Lower leg skin (tissue), 4 donors: Measurements from ENCODE around the gene ITGAD. TPM values are rescaled to one million over a fixed set of nuclear protein-coding genes. Genes with fewer than 3 reads are reported as not detected.

Source experiments
- DNase-seq, 2 donors: peaks; one replicate each; pipeline ENCODE4 v3.0.0-alpha.2; 2019; ENCODE audit warnings: low spot score in 2 of 2
- H3K4me3 ChIP-seq: fragments of 200-600 bp; sonication (generic); 2 replicates; pipeline ENCODE4 v1.5.1; 2017; ENCODE audit warnings: mild to moderate bottlenecking, low read depth; ENCODE audit not compliant: poor library complexity, severe bottlenecking
- POLR2A ChIP-seq, 2 donors: fragments of 450-650 bp; IDR thresholded peaks; one replicate each; pipeline ENCODE4 v1.6.1; 2016 to 2017; ENCODE audit warnings: antibody characterized with exemption in 2 of 2, mild to moderate bottlenecking in 1 of 2, moderate library complexity in 1 of 2
- WGBS, 2 donors: methylation state at CpG; one replicate each; pipeline ENCODE4 v1.1.5; 2018; 5-methylcytosine and 5-hydroxymethylcytosine counted together
- intact Hi-C: fragments of 100-400 bp; cut with DNase I; formaldehyde crosslinking; loops from one replicate; pipeline ENCODE4 v1.15.0; 2023; ENCODE audit warnings: low total_unique reads
- total RNA-seq, 4 donors: library from RNA; depleted of rRNA; stranded (reverse); fragments of >200 nt; gene quantifications; one replicate each; pipeline ENCODE4 v1.1.0, GENCODE V29; 2016
- TF ChIP-seq, protein P1 (sequence below), 3 donors: fragments of 450-650 bp; IDR thresholded peaks; one replicate each; pipeline ENCODE4 v1.5.1; 2016; ENCODE audit warnings: antibody characterized with exemption in 3 of 3, mild to moderate bottlenecking in 3 of 3, moderate library complexity in 2 of 3

Gene ITGAD
- total RNA-seq, 4 donors from 2014 or later: not detected

DNA sequence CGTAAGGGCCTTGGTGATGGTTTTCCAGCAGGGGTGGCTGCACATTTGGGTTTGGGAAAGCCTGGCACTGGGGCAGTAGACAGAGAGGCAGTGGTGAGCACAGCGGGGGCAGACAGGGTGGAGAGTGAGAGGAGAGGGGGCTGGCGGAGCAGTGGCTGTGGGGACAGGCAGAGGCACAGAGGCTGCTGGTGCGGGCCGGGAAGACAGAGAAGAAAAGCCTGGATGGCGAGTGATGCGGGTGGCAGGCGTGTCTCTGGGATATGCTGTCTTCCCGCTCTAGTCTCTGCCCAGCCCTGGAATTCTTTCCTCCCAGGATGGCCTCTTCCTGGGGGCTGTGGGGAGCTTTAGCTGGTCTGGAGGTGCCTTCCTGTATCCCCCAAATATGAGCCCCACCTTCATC, 16.9 kb downstream of the ITGAD start:
- DNase-seq: no peak
- intact Hi-C loops: no loop called here

DNA sequence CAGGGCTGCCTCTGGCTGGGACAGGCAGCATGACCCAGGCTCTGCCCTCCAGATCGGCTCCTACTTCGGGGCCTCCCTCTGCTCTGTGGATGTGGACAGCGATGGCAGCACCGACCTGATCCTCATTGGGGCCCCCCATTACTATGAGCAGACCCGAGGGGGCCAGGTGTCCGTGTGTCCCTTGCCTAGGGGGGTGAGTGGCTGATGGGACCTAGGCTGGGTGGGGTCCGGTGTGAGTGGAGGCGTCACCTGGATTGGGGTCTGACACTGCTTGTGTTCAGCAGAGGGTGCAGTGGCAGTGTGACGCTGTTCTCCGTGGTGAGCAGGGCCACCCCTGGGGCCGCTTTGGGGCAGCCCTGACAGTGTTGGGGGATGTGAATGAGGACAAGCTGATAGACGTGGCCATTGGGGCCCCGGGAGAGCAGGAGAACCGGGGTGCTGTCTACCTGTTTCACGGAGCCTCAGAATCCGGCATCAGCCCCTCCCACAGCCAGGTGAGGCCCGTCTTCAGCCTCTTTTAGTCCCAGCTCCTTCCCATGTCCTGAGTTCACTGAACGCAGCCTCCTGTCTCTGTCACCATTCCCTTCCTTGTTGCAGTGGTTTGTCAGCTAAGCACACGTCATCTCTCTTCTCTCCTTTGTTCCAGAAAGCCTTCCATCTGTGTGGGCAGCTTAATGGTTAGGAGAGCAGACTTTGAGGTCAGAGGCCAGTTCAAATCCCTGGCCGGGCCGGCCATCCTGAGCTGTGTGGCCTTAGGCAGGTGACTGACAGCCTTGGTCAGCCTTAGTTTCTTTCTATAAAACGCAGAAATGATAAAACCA, 18.1 kb downstream of the ITGAD start:
- intact Hi-C loops: no loop called here
- no peak overlapping the region for H3K4me3 ChIP-seq
- 77 to 81% methylated on average over 22 of the region's 22 CpGs for WGBS, 2 donors
- DNase-seq: no peak
- TF ChIP-seq, protein P1, sequence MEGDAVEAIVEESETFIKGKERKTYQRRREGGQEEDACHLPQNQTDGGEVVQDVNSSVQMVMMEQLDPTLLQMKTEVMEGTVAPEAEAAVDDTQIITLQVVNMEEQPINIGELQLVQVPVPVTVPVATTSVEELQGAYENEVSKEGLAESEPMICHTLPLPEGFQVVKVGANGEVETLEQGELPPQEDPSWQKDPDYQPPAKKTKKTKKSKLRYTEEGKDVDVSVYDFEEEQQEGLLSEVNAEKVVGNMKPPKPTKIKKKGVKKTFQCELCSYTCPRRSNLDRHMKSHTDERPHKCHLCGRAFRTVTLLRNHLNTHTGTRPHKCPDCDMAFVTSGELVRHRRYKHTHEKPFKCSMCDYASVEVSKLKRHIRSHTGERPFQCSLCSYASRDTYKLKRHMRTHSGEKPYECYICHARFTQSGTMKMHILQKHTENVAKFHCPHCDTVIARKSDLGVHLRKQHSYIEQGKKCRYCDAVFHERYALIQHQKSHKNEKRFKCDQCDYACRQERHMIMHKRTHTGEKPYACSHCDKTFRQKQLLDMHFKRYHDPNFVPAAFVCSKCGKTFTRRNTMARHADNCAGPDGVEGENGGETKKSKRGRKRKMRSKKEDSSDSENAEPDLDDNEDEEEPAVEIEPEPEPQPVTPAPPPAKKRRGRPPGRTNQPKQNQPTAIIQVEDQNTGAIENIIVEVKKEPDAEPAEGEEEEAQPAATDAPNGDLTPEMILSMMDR (IDR thresholded peaks at IDR 0.05): no peak
- TF ChIP-seq POLR2A (IDR thresholded peaks at IDR 0.05): no peak

More for the DNA sequence above, 16.9 kb downstream of the ITGAD start:
- TF ChIP-seq, protein P1 (IDR thresholded peaks at IDR 0.05): no peak
- TF ChIP-seq POLR2A (IDR thresholded peaks at IDR 0.05): no peak
- no peak overlapping the region for H3K4me3 ChIP-seq
- 70 to 71% methylated on average over 8 to 9 of the region's 9 CpGs for WGBS, 2 donors

DNA sequence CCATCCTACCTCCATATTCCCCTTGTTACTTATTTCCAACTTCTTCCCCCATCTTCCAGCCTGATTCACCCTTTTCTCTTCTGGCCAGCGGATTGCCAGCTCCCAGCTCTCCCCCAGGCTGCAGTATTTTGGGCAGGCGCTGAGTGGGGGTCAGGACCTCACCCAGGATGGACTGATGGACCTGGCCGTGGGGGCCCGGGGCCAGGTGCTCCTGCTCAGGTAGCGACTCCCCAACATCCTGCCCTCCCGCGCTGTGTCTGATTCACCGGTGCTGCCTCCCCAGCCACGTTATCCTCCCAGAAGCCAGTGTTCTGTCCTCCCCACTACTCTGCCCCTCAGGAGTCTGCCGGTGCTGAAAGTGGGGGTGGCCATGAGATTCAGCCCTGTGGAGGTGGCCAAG, 19.6 kb downstream of the ITGAD start:
- no peak overlapping the region for H3K4me3 ChIP-seq
- no peak for DNase-seq
- TF ChIP-seq, protein P1 (IDR thresholded peaks at IDR 0.05): no peak
- no peak for TF ChIP-seq POLR2A (IDR thresholded peaks at IDR 0.05)
- intact Hi-C loops: no loop called here
- WGBS, 2 donors: 84% methylated on average over 9 to 10 of the region's 10 CpGs

DNA sequence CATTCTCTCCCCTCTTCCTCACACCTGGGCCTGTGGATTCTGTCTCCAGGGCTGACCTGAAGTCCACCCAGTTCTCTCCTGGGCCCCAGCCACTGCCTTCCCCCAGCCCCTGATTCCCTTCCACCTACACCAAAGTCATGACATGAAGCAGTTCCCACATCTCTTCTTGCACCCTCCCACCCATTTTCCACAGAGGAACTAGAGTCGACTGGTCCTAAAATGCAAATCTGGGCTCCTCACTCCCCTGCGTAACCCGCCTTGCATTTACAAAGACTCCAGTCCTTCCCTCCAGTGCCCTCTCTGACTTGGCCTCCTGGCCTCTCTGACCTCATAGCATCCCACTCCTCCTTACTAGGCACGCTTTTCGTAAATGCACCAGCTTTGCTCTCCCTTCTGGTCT, 20.2 kb downstream of the ITGAD start:
- WGBS, 2 donors: 86 to 91% methylated on average over 5 of the region's 5 CpGs
- no peak overlapping the region for H3K4me3 ChIP-seq
- no peak for DNase-seq
- intact Hi-C loops: no loop called here
- TF ChIP-seq, protein P1 (IDR thresholded peaks at IDR 0.05): no peak
- no peak for TF ChIP-seq POLR2A (IDR thresholded peaks at IDR 0.05)

DNA sequence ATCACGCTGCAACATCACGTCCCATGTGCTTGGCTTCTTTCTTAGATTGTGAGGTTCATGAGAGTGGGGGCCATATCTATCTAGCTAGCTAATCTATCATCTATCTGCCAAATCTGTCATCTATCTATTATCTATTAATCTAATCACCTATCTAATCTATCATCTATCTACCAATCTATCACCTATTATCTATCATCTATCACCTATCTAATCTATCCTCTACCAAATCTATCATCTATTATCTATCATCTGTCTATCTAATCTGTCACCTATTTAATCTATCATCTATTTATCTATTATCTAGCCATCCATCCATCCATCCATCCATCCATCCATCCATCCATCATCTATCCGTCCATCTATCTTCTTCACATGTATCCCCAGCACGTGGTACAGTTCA, 20.8 kb downstream of the ITGAD start:
- intact Hi-C loops: no loop called here
- DNase-seq: no peak
- no peak overlapping the region for H3K4me3 ChIP-seq
- TF ChIP-seq, protein P1 (IDR thresholded peaks at IDR 0.05): no peak
- TF ChIP-seq POLR2A (IDR thresholded peaks at IDR 0.05): no peak
- WGBS, 2 donors: 82 to 87% methylated on average over 4 of the region's 4 CpGs
